SU-DHL-6 (cell line): Measurements from ENCODE around the gene PCGF1.

Experiments
- EZH2phosphoT487 ChIP-seq: fragments of 200-600 bp; sonication (generic), shearing (Covaris generic); conservative IDR thresholded peaks from 2 replicates; pipeline ENCODE4 v1.6.1; 2018; ENCODE audit warnings: mild to moderate bottlenecking, antibody characterized with exemption, low read length, moderate library complexity, mixed read lengths
- TF ChIP-seq, protein P1 (sequence below): fragments of 200-600 bp; sonication (generic); IDR thresholded peaks from one replicate; pipeline ENCODE4 v1.5.1; 2017; ENCODE audit warnings: antibody characterized with exemption, mild to moderate bottlenecking, low read length, moderate library complexity; ENCODE audit not compliant: insufficient read depth, poor library complexity, severe bottlenecking

GRCh38 chr2:74515981-74516633 lies 8.6 kb upstream of the PCGF1 start:
- TF ChIP-seq, protein P1, sequence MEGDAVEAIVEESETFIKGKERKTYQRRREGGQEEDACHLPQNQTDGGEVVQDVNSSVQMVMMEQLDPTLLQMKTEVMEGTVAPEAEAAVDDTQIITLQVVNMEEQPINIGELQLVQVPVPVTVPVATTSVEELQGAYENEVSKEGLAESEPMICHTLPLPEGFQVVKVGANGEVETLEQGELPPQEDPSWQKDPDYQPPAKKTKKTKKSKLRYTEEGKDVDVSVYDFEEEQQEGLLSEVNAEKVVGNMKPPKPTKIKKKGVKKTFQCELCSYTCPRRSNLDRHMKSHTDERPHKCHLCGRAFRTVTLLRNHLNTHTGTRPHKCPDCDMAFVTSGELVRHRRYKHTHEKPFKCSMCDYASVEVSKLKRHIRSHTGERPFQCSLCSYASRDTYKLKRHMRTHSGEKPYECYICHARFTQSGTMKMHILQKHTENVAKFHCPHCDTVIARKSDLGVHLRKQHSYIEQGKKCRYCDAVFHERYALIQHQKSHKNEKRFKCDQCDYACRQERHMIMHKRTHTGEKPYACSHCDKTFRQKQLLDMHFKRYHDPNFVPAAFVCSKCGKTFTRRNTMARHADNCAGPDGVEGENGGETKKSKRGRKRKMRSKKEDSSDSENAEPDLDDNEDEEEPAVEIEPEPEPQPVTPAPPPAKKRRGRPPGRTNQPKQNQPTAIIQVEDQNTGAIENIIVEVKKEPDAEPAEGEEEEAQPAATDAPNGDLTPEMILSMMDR: no peak
- TF ChIP-seq EZH2phosphoT487: no peak
